A673 (cell line): ENCODE results near the gene TRMT61A. TPM values are rescaled to one million over a fixed set of nuclear protein-coding genes. Genes with fewer than 3 reads are reported as not detected.

Experiments
- BruUV-seq: library from RNA; stranded (reverse); fragments of 400-500 nt; replicated peaks from 2 replicates; lab custom pipeline; 2021; lab: Mats Ljungman, UMichigan
- CTCF ChIA-PET: fragments of 300-600 bp; sonication (Branson Sonifier 250); formaldehyde crosslinking; loops from one replicate; lab custom pipeline; 2022; ENCODE audit warnings: antibody characterized with exemption; lab: Charles Lee
- POLR2A ChIA-PET: fragments of 300-600 bp; sonication (Branson Sonifier 250); formaldehyde crosslinking; loops from one replicate; lab custom pipeline; 2022; ENCODE audit warnings: antibody characterized with exemption; ENCODE audit not compliant: low non-redundant PET; lab: Charles Lee
- DNase-seq: peaks from one replicate; pipeline ENCODE4 v3.0.0-alpha.2; 2015; ENCODE audit warnings: low spot score
- H3K27ac ChIP-seq: fragments of 200-600 bp; sonication (generic); 2 replicates; pipeline ENCODE4 v1.5.1; 2016; ENCODE audit warnings: mixed run types, low read depth, mild to moderate bottlenecking, mixed read lengths, antibody characterized with exemption, low read length; ENCODE audit not compliant: poor library complexity, severe bottlenecking
- H3K27me3 ChIP-seq: fragments of 200-600 bp; sonication (generic); replicated peaks from 2 replicates; pipeline ENCODE4 v1.6.1; 2017; ENCODE audit warnings: mixed run types, low read depth, mild to moderate bottlenecking, mixed read lengths, antibody characterized with exemption, low read length; ENCODE audit not compliant: insufficient read depth, poor library complexity
- H3K36me3 ChIP-seq: fragments of 200-600 bp; sonication (generic); 2 replicates; pipeline ENCODE4 v1.6.1; 2016; ENCODE audit warnings: mixed run types, mild to moderate bottlenecking, mixed read lengths, antibody characterized with exemption, low read length; ENCODE audit not compliant: insufficient read depth, poor library complexity, severe bottlenecking
- H3K4me1 ChIP-seq: fragments of 200-600 bp; sonication (generic); 2 replicates; pipeline ENCODE4 v1.6.1; 2017; ENCODE audit warnings: mixed run types, mild to moderate bottlenecking, mixed read lengths, antibody characterized with exemption, low read length; ENCODE audit not compliant: insufficient read depth, poor library complexity, severe bottlenecking
- H3K4me3 ChIP-seq: fragments of 200-600 bp; sonication (generic); 2 replicates; pipeline ENCODE4 v1.5.1; 2016; ENCODE audit warnings: low read depth, mixed run types, mild to moderate bottlenecking, mixed read lengths, low read length; ENCODE audit not compliant: poor library complexity, severe bottlenecking
- H3K9me3 ChIP-seq: fragments of 200-600 bp; sonication (generic); 2 replicates; pipeline ENCODE4 v1.6.1; 2016; ENCODE audit warnings: mixed run types, low read depth, mild to moderate bottlenecking, mixed read lengths, antibody characterized with exemption, low read length; ENCODE audit not compliant: poor library complexity, severe bottlenecking
- CTCF ChIP-seq: fragments of 300-800, 200-600 bp; sonication (generic); conservative IDR thresholded peaks from 2 replicates; pipeline ENCODE4 v1.5.1; 2017; ENCODE audit warnings: low read depth, mild to moderate bottlenecking, antibody characterized with exemption, low read length, moderate library complexity, mixed read lengths
- EZH2 ChIP-seq: fragments of 200-600 bp; sonication (generic); IDR thresholded peaks from 2 replicates; pipeline ENCODE4 v1.6.1; 2017; ENCODE audit warnings: borderline replicate concordance, low read depth, mild to moderate bottlenecking, mixed read lengths, antibody characterized with exemption, low read length; ENCODE audit not compliant: poor library complexity, severe bottlenecking
- intact Hi-C: fragments of 100-400 bp; cut with micrococcal nuclease; formaldehyde crosslinking; loops from one replicate; pipeline ENCODE4 v1.10.0; 2022; ENCODE audit not compliant: unreplicated experiment
- total RNA-seq: library from RNA; stranded (reverse); gene quantifications from 2 replicates; pipeline ENCODE4 v1.2.3, GENCODE V29; 2021

The TRMT61A gene
- total RNA-seq, 1 experiment from 2014 or later: 23.6 TPM

GRCh38 chr14:103559766-103560165 is 30.8 kb downstream of the TRMT61A start:
- TSS peak; percentile 30 for BruUV-seq
- TF ChIP-seq CTCF (no peak), EZH2 (no peak)
- H3K27ac ChIP-seq: no peak overlapping the region
- peaks cover 21% of the 10 kb centered on the region for H3K36me3 ChIP-seq
- no peak overlapping the region for H3K4me3 ChIP-seq
- no peaks in the 10 kb centered on the region for H3K27me3 ChIP-seq
- DNase-seq: no peak
- H3K9me3 ChIP-seq: no peaks in the 10 kb centered on the region
- peaks cover 44% of the 10 kb centered on the region for H3K4me1 ChIP-seq
- ChIA-PET CTCF (no interaction called here), POLR2A (no interaction called here)
- intact Hi-C loops: no loop called here

GRCh38 chr14:103560691-103561090 is 31.7 kb downstream of the TRMT61A start:
- POLR2A ChIA-PET: no interaction called here
- no peaks in the 10 kb centered on the region for H3K9me3 ChIP-seq
- no peaks in the 10 kb centered on the region for H3K27me3 ChIP-seq
- intact Hi-C loops: no loop called here
- peak overlapping the region; percentile 98 for H3K4me3 ChIP-seq
- H3K4me1 ChIP-seq: peaks cover 44% of the 10 kb centered on the region
- CTCF ChIA-PET: no interaction called here
- peaks cover 21% of the 10 kb centered on the region for H3K36me3 ChIP-seq
- peak overlapping the region; percentile 99 for H3K27ac ChIP-seq
- BruUV-seq: no TSS peak
- DNase-seq: no peak
- TF ChIP-seq EZH2 (no peak), CTCF (no peak)

DNA sequence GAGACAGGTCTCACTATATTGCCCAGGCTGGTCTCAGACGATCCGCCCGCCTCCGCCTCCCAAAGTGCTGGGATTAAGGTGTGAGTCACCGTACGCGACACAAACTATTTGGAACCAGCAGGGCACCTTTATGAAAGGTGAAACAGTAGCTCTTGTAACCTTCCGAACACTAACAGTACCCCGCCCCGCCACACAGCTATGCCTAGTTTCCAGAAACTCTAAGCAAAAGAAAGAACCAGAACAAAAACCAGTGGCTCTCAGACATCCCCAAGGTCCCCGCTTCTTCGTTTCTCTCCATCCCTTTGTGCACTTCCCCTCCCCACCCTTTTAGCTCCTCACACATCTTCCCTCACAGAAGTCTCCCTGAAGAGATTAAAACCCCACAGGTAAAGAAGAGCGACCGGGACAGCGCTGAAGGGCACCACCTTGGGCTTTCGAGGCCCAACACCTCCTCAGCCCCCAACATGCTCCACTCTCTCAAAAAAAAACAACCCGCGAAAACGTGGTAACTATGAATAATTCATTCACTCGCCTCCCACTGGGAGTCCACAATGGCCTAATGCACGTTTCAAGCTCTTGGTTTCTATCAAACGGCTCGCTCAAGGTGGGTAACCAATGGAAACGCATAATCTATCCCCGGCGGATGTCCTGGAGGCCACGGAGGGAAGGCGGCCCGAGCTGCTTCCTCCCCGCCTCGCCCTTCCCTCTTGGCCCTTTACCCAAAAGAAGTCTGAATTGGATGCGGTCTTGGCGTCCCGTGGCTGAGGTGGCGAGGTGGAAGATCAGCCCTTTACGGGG is 32.6 kb downstream of the TRMT61A start:
- H3K36me3 ChIP-seq: peaks cover 21% of the 10 kb centered on the region
- intact Hi-C loops: no loop called here
- no peaks in the 10 kb centered on the region for H3K9me3 ChIP-seq
- H3K4me3 ChIP-seq: peak overlapping the region; percentile 98
- H3K4me1 ChIP-seq: peaks cover 43% of the 10 kb centered on the region
- ChIA-PET POLR2A (no interaction called here), CTCF (interaction anchor here (0.5 to 0.7 kb wide), 2 partner anchors 9 to 41 kb away, joined by 3 read pairs; no protein-coding TSS in a partner anchor)
- BruUV-seq: no TSS peak
- peak overlapping the region; percentile 99 for H3K27ac ChIP-seq
- TF ChIP-seq CTCF: no peak
- TF ChIP-seq EZH2: no peak
- no peaks in the 10 kb centered on the region for H3K27me3 ChIP-seq
- DNase-seq: peak; percentile 53
